Femur (tissue), 1 donor: ENCODE measurements around the gene RUSC2.
A peak's percentile ranks its signal among the peaks of the same experiment; 100 is the strongest.
"Not testable (repeated sequence)": the region's sequence is repeated elsewhere in the genome, so short reads cannot be mapped to it uniquely, and the experiment has no call there.

Experiments
- DNase-seq: peaks from one replicate; pipeline ENCODE4 v3.0.0-alpha.2; 2017

The RUSC2 gene

GRCh38 chr9:35489313-35490154 lies at the start of gene RUSC2:
Gene RUSC2 (plus strand): TSS chr9:35490111. CDS start chr9:35546522, 56,411 bp downstream.
- peak; percentile 91 for DNase-seq

- no peak for DNase-seq
These were observed 43.9 kb upstream of the RUSC2 start for GRCh38 chr9:35446012-35446411.

- no peak for DNase-seq
These were observed 41.4 kb upstream of the RUSC2 start for GRCh38 chr9:35448496-35448895.

- DNase-seq = no peak
These were observed 37.4 kb upstream of the RUSC2 start for GRCh38 chr9:35452481-35452880.

- no peak for DNase-seq
These were observed 36.1 kb upstream of the RUSC2 start for GRCh38 chr9:35453786-35454185.

GRCh38 chr9:35464141-35465025 lies 25.5 kb upstream of the RUSC2 start:
- no peak for DNase-seq

- no peak for DNase-seq
These were observed 19.6 kb upstream of the RUSC2 start for GRCh38 chr9:35470340-35470739.

- no peak for DNase-seq
These were observed 19.0 kb upstream of the RUSC2 start for GRCh38 chr9:35470894-35471293.

- no peak for DNase-seq
These were observed 13.3 kb upstream of the RUSC2 start for GRCh38 chr9:35476596-35476995.

GRCh38 chr9:35477211-35477855 lies 12.6 kb upstream of the RUSC2 start:
- DNase-seq = peak; percentile 67

GRCh38 chr9:35478871-35479270 lies 11.0 kb upstream of the RUSC2 start:
- no peak for DNase-seq

- DNase-seq = no peak
These were observed 8.4 kb upstream of the RUSC2 start for GRCh38 chr9:35481347-35481975.

- no peak for DNase-seq
These were observed 7.8 kb upstream of the RUSC2 start for GRCh38 chr9:35482071-35482470.

GRCh38 chr9:35484406-35484805 lies 5.5 kb upstream of the RUSC2 start:
- no peak for DNase-seq

- DNase-seq = no peak
These were observed 2.8 kb upstream of the RUSC2 start for GRCh38 chr9:35487081-35487480.

- DNase-seq = peak; percentile 65
These were observed 1.9 kb upstream of the RUSC2 start for GRCh38 chr9:35488021-35488420.

GRCh38 chr9:35488566-35489312 lies 1.2 kb upstream of the RUSC2 start:
- no peak for DNase-seq

GRCh38 chr9:35490155-35490909 lies 421 bp downstream of the RUSC2 start:
- no peak for DNase-seq

GRCh38 chr9:35490910-35491465 lies 1.1 kb downstream of the RUSC2 start:
- DNase-seq = no peak

- DNase-seq = not testable (repeated sequence)
These were observed 3.2 kb downstream of the RUSC2 start for GRCh38 chr9:35493119-35493518.

GRCh38 chr9:35495984-35496383 lies 6.1 kb downstream of the RUSC2 start:
- DNase-seq = no peak
